IPS-15b (cell line): ENCODE measurements around the gene SAMD1.

Source experiments
- H3K27me3 ChIP-seq: one replicate; pipeline ENCODE4 v1.6.1; 2013; ENCODE audit warnings: low read length; ENCODE audit not compliant: control insufficient read depth, insufficient read depth
- H3K36me3 ChIP-seq: one replicate; pipeline ENCODE4 v1.6.1; 2013; ENCODE audit warnings: low read length; ENCODE audit not compliant: control insufficient read depth, insufficient read depth
- H3K4me1 ChIP-seq: one replicate; pipeline ENCODE4 v1.6.1; 2013; ENCODE audit warnings: mild to moderate bottlenecking, low read length; ENCODE audit not compliant: control insufficient read depth, insufficient read depth
- H3K4me3 ChIP-seq: one replicate; pipeline ENCODE4 v1.5.1; 2013; ENCODE audit warnings: low read depth, low read length
- H3K9ac ChIP-seq: one replicate; pipeline ENCODE4 v1.6.1; 2013; ENCODE audit warnings: low read depth, mild to moderate bottlenecking, low read length
- H3K9me3 ChIP-seq: one replicate; pipeline ENCODE4 v1.6.1; 2013; ENCODE audit warnings: mild to moderate bottlenecking, low read length; ENCODE audit not compliant: control insufficient read depth, insufficient read depth

The SAMD1 gene

DNA sequence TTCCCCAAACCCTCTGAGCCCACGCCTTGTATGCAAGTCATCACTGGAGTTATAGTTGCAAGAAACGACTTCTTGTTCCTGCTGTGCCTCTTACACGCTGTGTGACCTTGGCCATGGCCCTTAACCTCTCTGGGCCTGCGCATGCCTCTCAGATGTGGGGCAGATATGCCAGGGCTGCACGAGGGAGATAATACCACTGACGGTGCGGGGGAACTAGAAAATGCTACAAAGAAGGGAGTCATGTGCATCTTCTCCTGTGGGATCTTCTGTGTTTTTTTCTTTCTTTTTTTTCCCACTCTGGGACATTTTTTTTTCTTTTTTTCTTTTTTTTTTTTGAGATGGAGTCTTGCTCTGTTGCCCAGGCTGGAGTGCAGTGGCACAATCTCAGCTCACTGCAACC lies 4.3 kb upstream of the SAMD1 start:
- H3K4me3 ChIP-seq, result no peak overlapping the region
- H3K36me3 ChIP-seq, result no peaks in the 10 kb centered on the region
- no peak overlapping the region for H3K9ac ChIP-seq
- no peaks in the 10 kb centered on the region for H3K9me3 ChIP-seq
- no peaks in the 10 kb centered on the region for H3K4me1 ChIP-seq
- no peaks in the 10 kb centered on the region for H3K27me3 ChIP-seq

DNA sequence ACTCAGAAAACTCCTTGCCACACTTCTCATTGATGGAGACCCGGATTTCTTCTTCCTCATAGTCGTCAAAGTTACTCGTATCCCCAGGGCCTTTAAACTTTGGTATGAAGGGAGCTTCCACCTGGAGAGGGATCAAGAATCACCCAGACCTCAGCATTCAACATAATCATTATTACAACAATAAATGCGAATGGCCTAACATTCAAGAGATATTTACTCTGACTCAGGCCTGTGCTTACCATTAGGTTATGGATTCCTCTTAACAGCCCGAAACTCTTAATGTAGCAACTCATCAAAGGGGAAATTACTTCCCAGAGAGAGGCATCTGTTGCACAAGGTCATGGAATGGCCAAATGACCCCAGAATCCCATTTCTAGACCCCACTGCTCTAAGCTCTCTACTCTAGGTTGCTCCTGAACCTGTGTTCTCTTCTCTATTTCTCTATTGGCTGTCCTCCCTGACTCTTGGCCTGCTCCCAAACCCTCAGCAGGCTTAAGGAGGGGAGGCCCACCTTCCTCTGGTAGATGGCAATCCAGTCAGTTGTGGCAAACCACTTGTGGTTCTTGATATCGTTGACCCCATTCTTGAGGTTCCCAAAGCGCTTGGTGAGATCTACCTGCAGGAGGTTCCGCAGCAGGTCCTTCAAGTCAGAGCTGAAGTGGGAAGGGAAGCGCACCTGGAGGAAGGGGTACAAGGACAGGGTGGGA lies 2.7 kb upstream of the SAMD1 start:
- Histone ChIP-seq H3K4me3 (no peak overlapping the region), H3K4me1 (no peaks in the 10 kb centered on the region), H3K9ac (no peak overlapping the region), H3K9me3 (no peaks in the 10 kb centered on the region), H3K27me3 (peaks cover 8% of the 10 kb centered on the region), H3K36me3 (peaks cover 2% of the 10 kb centered on the region)

DNA sequence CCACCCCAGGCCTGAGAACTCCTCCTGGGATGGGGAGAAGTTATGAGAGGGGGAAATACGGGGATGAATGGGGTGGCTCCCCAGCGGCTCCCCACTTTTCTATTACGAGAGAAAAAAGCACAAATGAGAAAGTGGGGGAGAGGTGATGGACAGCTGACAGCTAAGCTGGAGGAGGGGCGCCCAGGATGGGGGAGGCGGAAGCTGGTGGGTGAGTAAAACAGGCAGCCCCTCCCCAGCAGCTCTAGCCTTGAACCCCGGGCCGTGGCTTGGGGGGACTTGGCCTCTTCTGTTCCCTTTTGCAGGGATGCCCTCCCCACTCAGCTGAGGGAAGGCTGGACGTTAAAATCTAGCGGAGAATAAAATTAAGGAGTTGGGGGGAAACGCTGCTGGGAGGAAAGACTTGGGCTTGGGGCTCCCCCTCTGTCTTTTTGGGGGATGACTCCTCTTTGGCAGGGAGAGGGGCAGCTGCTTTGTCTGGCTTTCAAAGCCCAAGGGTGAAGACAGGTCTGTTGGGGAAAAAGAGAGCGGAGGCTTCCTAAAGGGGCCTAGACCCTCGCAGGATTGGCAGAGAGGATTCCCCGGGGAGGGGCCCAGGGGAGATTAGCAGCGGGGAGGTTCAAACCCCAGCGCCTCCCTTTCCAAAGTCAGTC lies 1.4 kb upstream of the SAMD1 start:
- H3K9ac ChIP-seq, result peak overlapping the region; percentile 14
- H3K9me3 ChIP-seq, result no peaks in the 10 kb centered on the region
- peaks cover 2% of the 10 kb centered on the region for H3K36me3 ChIP-seq
- peaks cover 8% of the 10 kb centered on the region for H3K27me3 ChIP-seq
- no peaks in the 10 kb centered on the region for H3K4me1 ChIP-seq
- H3K4me3 ChIP-seq, result peak overlapping the region; percentile 69

DNA sequence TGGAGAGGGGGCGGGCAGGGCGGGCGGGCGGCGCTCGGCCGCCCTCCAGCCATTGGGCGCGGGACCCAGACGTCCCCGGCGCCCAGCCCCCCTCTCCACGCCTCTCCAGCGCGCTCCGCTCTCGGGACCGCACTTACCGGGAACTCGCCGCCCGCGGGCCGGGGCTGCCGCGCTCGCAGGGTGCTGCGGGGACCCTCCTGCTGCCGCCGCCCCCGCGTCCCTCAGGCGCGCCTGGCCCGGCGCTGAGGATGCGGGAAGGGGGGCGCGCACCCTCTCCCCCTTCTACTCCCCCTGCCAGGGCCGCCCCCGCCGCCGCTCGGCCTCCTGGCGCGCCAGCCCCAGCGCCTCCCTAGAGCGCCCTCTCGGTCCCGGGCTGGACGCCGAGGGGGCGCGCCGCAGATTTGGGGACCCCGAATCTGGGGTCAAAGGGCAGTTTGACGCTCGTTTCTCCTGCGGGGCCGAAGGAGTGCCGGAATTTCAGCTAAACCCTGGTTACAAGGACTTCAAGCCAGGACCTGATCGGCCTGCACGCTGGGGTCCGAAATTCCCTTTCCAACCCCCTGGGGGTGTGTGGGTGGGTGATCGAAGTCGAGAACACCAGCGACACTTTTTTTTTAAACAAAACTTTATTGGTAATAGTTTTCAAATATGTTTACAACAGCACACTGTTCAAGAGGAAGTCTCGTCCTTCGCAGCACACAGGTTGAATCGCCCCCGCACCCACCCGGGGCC lies 696 bp upstream of the SAMD1 start:
- H3K27me3 ChIP-seq, result peaks cover 11% of the 10 kb centered on the region
- no peak overlapping the region for H3K9ac ChIP-seq
- peaks cover 2% of the 10 kb centered on the region for H3K36me3 ChIP-seq
- H3K4me3 ChIP-seq, result peak overlapping the region; percentile 69
- H3K9me3 ChIP-seq, result no peaks in the 10 kb centered on the region
- no peaks in the 10 kb centered on the region for H3K4me1 ChIP-seq

DNA sequence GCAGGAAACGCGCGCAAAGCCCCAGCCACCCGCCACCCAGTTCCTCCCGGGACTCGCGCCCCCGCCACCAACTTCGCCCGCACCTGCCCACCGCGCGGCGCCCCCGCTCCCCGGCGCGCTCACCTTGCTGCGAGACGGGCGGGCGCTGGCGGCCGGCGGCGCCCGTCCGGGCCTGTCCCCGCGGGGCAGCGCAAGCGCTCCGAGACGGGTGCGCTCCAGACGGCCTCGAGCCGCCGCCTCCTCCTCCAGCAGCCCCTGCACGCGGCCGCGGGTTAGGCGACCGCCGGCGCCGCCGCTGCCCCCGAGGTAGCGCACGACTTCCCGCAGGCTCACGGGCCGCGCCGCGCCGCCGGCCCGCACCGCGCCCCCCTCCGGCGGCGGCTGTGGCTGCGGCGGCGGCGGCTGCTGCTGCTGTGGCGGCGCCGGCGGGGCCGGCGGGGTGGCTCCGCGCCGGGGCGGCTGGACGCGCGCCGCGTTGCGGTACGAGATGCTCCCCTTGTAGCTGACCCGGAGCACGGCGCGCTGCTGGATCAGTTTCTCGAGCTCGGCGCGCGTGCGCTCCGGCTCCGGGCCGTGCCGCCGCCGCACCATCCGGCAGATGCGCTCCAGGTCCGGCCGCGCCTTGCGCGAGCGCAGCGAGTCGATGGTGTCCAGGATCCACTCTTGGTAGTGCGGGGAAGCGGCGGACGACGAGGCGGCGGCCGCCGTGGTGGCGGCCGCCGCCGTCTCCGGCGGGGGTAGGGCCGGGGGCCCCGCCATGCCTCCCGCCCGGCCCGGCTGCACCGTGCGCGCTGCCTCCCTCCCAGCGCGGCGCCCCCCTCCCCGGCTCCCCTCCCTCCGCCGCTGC lies 666 bp downstream of the SAMD1 start:
- no peak overlapping the region for H3K9ac ChIP-seq
- peaks cover 2% of the 10 kb centered on the region for H3K36me3 ChIP-seq
- no peaks in the 10 kb centered on the region for H3K9me3 ChIP-seq
- H3K27me3 ChIP-seq, result peaks cover 16% of the 10 kb centered on the region
- no peaks in the 10 kb centered on the region for H3K4me1 ChIP-seq
- H3K4me3 ChIP-seq, result peak overlapping the region; percentile 60

DNA sequence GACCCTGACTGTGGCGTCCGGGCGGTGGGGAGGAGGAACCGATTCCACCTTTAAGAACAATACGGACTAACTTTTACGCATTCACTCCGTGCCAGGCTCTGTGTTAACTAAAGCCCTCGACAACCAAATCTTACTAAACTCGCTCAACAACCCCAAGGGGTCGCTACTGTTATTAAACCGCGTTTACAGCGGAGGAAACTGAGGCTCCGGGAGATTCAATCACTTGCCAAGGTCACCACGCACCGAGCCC lies 1.2 kb downstream of the SAMD1 start:
- Histone ChIP-seq H3K36me3 (peaks cover 2% of the 10 kb centered on the region), H3K9me3 (no peaks in the 10 kb centered on the region), H3K27me3 (peaks cover 18% of the 10 kb centered on the region), H3K4me3 (peak overlapping the region; percentile 60), H3K9ac (no peak overlapping the region), H3K4me1 (no peaks in the 10 kb centered on the region)

DNA sequence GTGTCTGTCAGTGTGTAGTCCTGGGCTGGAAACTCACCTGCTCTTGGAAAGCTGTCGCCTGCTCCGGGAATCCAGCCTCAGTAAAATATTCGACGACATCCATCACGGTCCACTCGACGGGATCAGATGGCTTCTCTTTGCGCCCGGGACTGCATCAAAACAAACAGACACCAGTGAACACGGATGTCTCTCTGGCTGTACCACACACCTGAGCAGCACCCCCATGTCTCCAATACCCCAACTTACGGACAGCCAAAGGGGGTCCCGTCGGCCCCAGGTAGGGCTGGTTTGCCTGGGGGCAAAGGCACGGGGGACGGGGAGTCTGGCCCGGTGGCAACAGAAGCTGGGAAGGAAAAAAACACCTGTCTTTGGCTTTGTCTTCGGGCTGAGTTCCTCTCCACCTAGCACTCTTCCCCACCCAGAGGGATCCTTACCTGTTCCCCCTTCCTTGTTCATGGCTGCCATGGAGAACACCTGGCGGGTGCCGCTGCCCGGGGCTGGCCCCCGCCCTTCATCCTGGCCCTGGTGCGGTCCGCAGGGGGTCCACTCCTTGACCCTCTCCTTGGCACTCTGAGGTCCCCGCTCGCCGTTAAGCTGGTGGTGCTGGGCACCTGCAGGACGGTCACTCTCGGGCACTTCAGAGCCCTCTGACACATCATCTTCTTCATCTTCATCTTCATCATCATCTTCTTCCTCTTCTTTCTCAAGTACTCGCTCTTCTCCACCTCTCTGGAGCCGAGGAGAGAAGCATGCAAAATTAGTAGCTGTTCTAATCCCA lies 1.7 kb downstream of the SAMD1 start:
- H3K4me1 ChIP-seq, result no peaks in the 10 kb centered on the region
- no peak overlapping the region for H3K9ac ChIP-seq
- H3K27me3 ChIP-seq, result peaks cover 23% of the 10 kb centered on the region
- H3K4me3 ChIP-seq, result peak overlapping the region; percentile 60
- no peaks in the 10 kb centered on the region for H3K9me3 ChIP-seq
- H3K36me3 ChIP-seq, result peaks cover 2% of the 10 kb centered on the region

DNA sequence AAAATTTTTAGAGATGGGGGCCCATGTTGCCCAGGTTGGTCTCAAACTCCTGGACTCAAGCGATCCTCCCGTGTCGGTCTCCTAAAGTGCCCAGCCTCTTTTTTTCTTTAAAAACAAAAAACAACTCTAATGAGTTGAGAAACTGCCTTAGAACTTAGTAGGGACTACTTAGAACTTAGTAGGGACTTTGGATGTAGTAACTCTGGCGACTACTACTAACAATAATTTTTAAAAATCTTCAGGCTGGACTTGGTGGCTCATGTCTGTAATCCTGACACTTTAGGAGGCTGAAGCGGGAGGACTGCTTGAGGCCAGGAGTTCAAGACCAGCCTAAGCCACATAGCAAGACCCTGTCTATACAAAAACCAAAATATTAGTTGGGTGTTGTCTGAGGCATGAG lies 4.5 kb downstream of the SAMD1 start:
- H3K27me3 ChIP-seq, result peaks cover 25% of the 10 kb centered on the region
- H3K9ac ChIP-seq, result no peak overlapping the region
- peaks cover 2% of the 10 kb centered on the region for H3K36me3 ChIP-seq
- peak overlapping the region; percentile 46 for H3K4me3 ChIP-seq
- H3K9me3 ChIP-seq, result no peaks in the 10 kb centered on the region
- H3K4me1 ChIP-seq, result peaks cover 3% of the 10 kb centered on the region

DNA sequence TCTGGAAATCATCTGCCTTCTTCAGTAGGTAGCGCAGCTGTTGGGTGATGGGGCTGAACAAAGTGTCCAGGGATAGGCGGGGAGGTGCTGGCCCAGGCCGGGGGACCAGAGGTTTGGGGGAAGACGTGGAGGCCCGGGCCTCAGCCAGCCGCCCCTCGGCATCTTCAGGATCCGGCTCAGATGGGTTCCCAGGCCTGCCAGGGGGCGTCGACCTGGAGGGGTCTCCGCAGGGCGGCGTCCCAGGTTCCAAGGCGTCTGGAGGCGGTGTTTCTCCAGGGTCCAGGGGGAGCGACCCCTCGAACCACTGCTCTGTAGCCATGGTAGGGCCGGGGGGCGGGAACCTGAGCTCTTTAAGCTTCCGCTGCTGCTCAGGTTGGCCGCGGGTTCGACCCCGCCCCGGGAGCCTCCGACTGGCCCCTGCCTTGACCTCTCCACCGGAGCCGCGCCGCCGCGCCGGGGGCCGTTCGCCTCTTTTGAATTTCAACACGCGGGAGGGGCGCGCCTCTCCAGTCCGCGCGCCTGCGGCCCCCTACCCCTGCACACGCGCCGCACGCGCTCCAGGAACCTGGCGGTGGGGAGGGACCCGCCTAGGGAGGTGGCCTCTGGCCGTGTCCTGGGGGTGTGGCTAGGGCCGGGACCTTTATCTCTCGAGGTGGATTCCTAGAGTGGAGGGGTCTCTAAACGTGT lies 5.1 kb downstream of the SAMD1 start, which contains the start of gene C19orf67:
Gene C19orf67 (minus strand): TSS at position 475 of the 687 bp plus-strand sequence. CDS start 156 bp downstream, at position 319.
- Histone ChIP-seq H3K4me3 (peak within 1 kb of the TSS; percentile 46), H3K9ac (no peak within 1 kb of the TSS), H3K9me3 (no peaks in the 10 kb centered on the region), H3K4me1 (peaks cover 3% of the 10 kb centered on the region), H3K36me3 (peaks cover 2% of the 10 kb centered on the region), H3K27me3 (peaks cover 25% of the 10 kb centered on the region)

DNA sequence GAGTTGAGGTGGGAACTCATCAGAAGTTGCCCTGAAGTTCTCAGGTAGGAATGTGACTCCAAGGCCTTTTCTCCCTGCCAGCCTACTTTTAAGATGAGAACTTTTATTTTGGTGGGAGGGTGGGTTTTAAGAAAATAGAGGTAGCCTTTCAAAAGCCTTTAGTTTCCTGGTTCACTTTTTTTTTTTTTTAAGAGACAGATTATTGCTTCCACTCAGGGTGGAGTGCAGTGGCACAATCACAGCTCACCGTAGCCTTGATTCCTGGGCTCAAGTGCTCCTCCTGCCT lies 7.9 kb downstream of the SAMD1 start:
- peaks cover 22% of the 10 kb centered on the region for H3K27me3 ChIP-seq
- peaks cover 3% of the 10 kb centered on the region for H3K4me1 ChIP-seq
- H3K9ac ChIP-seq, result no peak overlapping the region
- H3K9me3 ChIP-seq, result no peaks in the 10 kb centered on the region
- no peaks in the 10 kb centered on the region for H3K36me3 ChIP-seq
- H3K4me3 ChIP-seq, result no peak overlapping the region
